ENCODE data around the gene ASS1.

ASS1 gene

GRCh38 chr9:130468566-130468965 lies 23.8 kb downstream of the ASS1 start:
- in situ Hi-C loops (cut with MboI; ENCODE audit: low sequenced_read_pairs) = loop anchor here (25.0 kb wide), 1 partner anchor 219 kb away; the partner anchor contains the start of gene EXOSC2

- in situ Hi-C loops (cut with MboI; ENCODE audit: low sequenced_read_pairs) = loop anchor here (25.0 kb wide), 1 partner anchor 217 kb away; the partner anchor contains the start of gene EXOSC2
Observed at GRCh38 chr9:130470269-130470668, 25.5 kb downstream of the ASS1 start.

- in situ Hi-C loops (cut with MboI; ENCODE audit: low sequenced_read_pairs) = loop anchor here (25.0 kb wide), 1 partner anchor 216 kb away; the partner anchor contains the start of gene EXOSC2
Observed at GRCh38 chr9:130470950-130471349, 26.2 kb downstream of the ASS1 start.

GRCh38 chr9:130471411-130472183 lies 26.8 kb downstream of the ASS1 start:
- in situ Hi-C loops (cut with MboI; ENCODE audit: low sequenced_read_pairs) = loop anchor here (25.0 kb wide), 1 partner anchor 216 kb away; the partner anchor contains the start of gene EXOSC2

- in situ Hi-C loops (cut with MboI; ENCODE audit: low sequenced_read_pairs) = loop anchor here (25.0 kb wide), 1 partner anchor 215 kb away; the partner anchor contains the start of gene EXOSC2
Observed at GRCh38 chr9:130472184-130472705, 27.5 kb downstream of the ASS1 start.

- in situ Hi-C loops (cut with MboI; ENCODE audit: low sequenced_read_pairs) = loop anchor here (25.0 kb wide), 1 partner anchor 214 kb away; the partner anchor contains the start of gene EXOSC2
Observed at GRCh38 chr9:130473009-130473408, 28.2 kb downstream of the ASS1 start.

GRCh38 chr9:130473566-130473965 lies 28.8 kb downstream of the ASS1 start:
- in situ Hi-C loops (cut with MboI; ENCODE audit: low sequenced_read_pairs) = loop anchor here (25.0 kb wide), 1 partner anchor 214 kb away; the partner anchor contains the start of gene EXOSC2

- in situ Hi-C loops (cut with MboI; ENCODE audit: low sequenced_read_pairs) = loop anchor here (25.0 kb wide), 1 partner anchor 213 kb away; the partner anchor contains the start of gene EXOSC2
Observed at GRCh38 chr9:130474106-130474505, 29.3 kb downstream of the ASS1 start.

GRCh38 chr9:130476151-130476730 lies 31.5 kb downstream of the ASS1 start:
- in situ Hi-C loops (cut with MboI; ENCODE audit: low sequenced_read_pairs) = no loop called here

GRCh38 chr9:130477564-130477963 lies 32.8 kb downstream of the ASS1 start:
- in situ Hi-C loops (cut with MboI; ENCODE audit: low sequenced_read_pairs) = no loop called here

- in situ Hi-C loops (cut with MboI; ENCODE audit: low sequenced_read_pairs) = no loop called here
Observed at GRCh38 chr9:130478152-130478551, 33.4 kb downstream of the ASS1 start.

GRCh38 chr9:130478736-130479575 lies 34.2 kb downstream of the ASS1 start:
- in situ Hi-C loops (cut with MboI; ENCODE audit: low sequenced_read_pairs) = no loop called here

GRCh38 chr9:130479587-130479986 lies 34.8 kb downstream of the ASS1 start:
- in situ Hi-C loops (cut with MboI; ENCODE audit: low sequenced_read_pairs) = no loop called here

GRCh38 chr9:130480673-130481072 lies 35.9 kb downstream of the ASS1 start:
- in situ Hi-C loops (cut with MboI; ENCODE audit: low sequenced_read_pairs) = no loop called here

GRCh38 chr9:130482463-130482862 lies 37.7 kb downstream of the ASS1 start:
- in situ Hi-C loops (cut with MboI; ENCODE audit: low sequenced_read_pairs) = no loop called here

- in situ Hi-C loops (cut with MboI; ENCODE audit: low sequenced_read_pairs) = no loop called here
Observed at GRCh38 chr9:130483371-130483971, 38.7 kb downstream of the ASS1 start.

GRCh38 chr9:130484362-130485072 lies 39.8 kb downstream of the ASS1 start:
- in situ Hi-C loops (cut with MboI; ENCODE audit: low sequenced_read_pairs) = no loop called here

GRCh38 chr9:130486103-130486502 lies 41.3 kb downstream of the ASS1 start:
- in situ Hi-C loops (cut with MboI; ENCODE audit: low sequenced_read_pairs) = no loop called here

GRCh38 chr9:130487500-130487899 lies 42.7 kb downstream of the ASS1 start:
- in situ Hi-C loops (cut with MboI; ENCODE audit: low sequenced_read_pairs) = no loop called here

Data from HL-60/S4 treated with retinoic acid at 250 ng/mL for 4 days and 3 days (cell line).